ENCODE measurements around the gene COL21A1. TPM values are rescaled to one million over a fixed set of nuclear protein-coding genes. Genes with fewer than 3 reads are reported as not detected.

COL21A1 gene
- total and polyA plus RNA-seq, 2 of the 13 experiments (the other 11 are each of a cell fraction or from before 2014, with no cell fraction given), result 0.13 TPM; not detected in 1

DNA sequence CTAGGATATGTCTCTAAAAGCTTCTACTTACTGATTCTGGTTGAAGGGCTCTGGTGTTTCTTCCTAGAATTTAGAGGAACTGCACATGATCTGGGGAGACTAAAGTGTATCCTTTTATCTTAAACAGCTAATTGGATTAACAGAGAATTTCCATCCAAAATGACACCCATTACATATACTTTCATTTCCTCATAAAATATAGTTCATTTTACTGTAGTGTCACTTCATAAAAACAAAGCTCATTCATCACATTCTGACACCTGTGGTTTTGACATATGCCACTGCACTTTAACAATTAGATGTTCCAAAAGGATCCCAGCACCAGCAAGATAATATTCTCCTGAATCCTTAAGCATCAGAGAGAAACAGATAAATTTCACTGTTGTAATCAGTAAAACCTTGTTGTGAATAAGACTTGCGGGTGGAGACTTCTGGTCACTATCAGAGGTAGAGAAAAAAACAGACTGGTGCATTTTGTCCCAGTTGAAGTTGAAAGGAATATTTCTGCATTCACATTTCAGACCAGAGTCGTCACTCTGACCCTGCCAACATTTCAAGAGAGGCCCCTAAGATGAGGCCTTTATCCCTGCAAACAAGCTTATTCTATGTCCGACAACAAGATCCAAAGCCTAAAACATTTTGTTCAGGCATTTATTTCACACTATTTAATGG lies 196.7 kb downstream of the COL21A1 start:
- DNase-seq (ENCODE audit: low spot score) (no peak), FAIRE-seq (no peak), ATAC-seq (no peak)
- Histone ChIP-seq H3K36me3 (replicated peaks in 1 of 2; ENCODE audit: control insufficient read depth in 1 of 2, insufficient read depth in 2 of 2, low read length in 2 of 2) (no peaks in the 10 kb centered on the region), H3K4me2 (ENCODE audit: low read depth, low read length) (no peak overlapping the region), H4K20me1 (ENCODE audit: insufficient read depth, low read length) (no peaks in the 10 kb centered on the region), H3K9ac (ENCODE audit: insufficient read depth, low read depth, low read length) (no peak overlapping the region), H3K4me3 (replicated peaks in 1 of 3; ENCODE audit: insufficient read depth in 1 of 3, low read depth in 2 of 3, low read length in 3 of 3) (no peak overlapping the region), H3K27me3 (ENCODE audit: control insufficient read depth in 1 of 2, insufficient read depth in 2 of 2, low read length in 2 of 2) (no peaks in the 10 kb centered on the region), H3K27ac (ENCODE audit: extremely low read length, insufficient read depth, low read length) (no peak overlapping the region), H3K4me1 (ENCODE audit: insufficient read depth, low read length) (no peaks in the 10 kb centered on the region), H2AFZ (ENCODE audit: low read length) (no peak overlapping the region), H3K79me2 (ENCODE audit: insufficient read depth, low read length) (no peaks in the 10 kb centered on the region), H3K9me3 (ENCODE audit: low read length) (no peaks in the 10 kb centered on the region)
- WGBS (ENCODE audit: low lambda C conversion rate), result 23% methylated on average over 3 of the region's 3 CpGs
- ChIA-PET POLR2A (no interaction called here), CTCF (ENCODE audit: low intra/inter-chr PET ratio, low total read pairs) (no interaction called here)
- BruUV-seq (replicated peaks), result no TSS peak
- intact Hi-C loops (cut with micrococcal nuclease; ENCODE audit: unreplicated experiment), result no loop called here
- in situ Hi-C loops (cut with HindIII; ENCODE audit: extremely low pct_ligation_motif_present, low pct_unique_long_range_greater_than_20kb), result no loop called here
- TF ChIP-seq RXRB (CRISPR knock-in tag; IDR thresholded peaks at IDR 0.05; ENCODE audit: borderline replicate concordance), result no peak
- no peak for TF ChIP-seq ZNF773 (CRISPR knock-in tag; IDR thresholded peaks at IDR 0.05; ENCODE audit: borderline replicate concordance)
- TF ChIP-seq MAFK (conservative IDR thresholded peaks at IDR 0.05 in 1 of 2, IDR thresholded peaks at IDR 0.05 in 1 of 2; ENCODE audit: low read length in 2 of 2), result no peak
- TF ChIP-seq SMAD9 (CRISPR knock-in tag; IDR thresholded peaks at IDR 0.05), result no peak
- no peak for TF ChIP-seq REST (IDR thresholded peaks at IDR 0.05; ENCODE audit: borderline replicate concordance in 1 of 2, low read depth in 1 of 2, low read length in 2 of 2)
- TF ChIP-seq HOXA3 (CRISPR knock-in tag; IDR thresholded peaks at IDR 0.05), result no peak
- no peak for TF ChIP-seq ZNF282 (IDR thresholded peaks at IDR 0.05; ENCODE audit: partially characterized antibody)
- no peak for TF ChIP-seq ZNF382 (CRISPR knock-in tag; IDR thresholded peaks at IDR 0.05; ENCODE audit: borderline replicate concordance)
- TF ChIP-seq, protein P1, sequence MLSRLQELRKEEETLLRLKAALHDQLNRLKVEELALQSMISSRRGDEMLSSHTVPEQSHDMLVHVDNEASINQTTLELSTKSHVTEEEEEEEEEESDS (CRISPR knock-in tag; IDR thresholded peaks at IDR 0.05; ENCODE audit: borderline replicate concordance), result no peak
- no peak for TF ChIP-seq ZNF430 (CRISPR knock-in tag; IDR thresholded peaks at IDR 0.05)
- no peak for TF ChIP-seq CHD4 (IDR thresholded peaks at IDR 0.05; ENCODE audit: borderline replicate concordance, low read length)
- no peak for TF ChIP-seq AKAP8 (CRISPR knock-in tag; IDR thresholded peaks at IDR 0.05)
- no peak for TF ChIP-seq JUNB (CRISPR knock-in tag; IDR thresholded peaks at IDR 0.05; ENCODE audit: borderline replicate concordance)
- TF ChIP-seq POLR2AphosphoS5 (IDR thresholded peaks at IDR 0.05; ENCODE audit: low read depth, low read length), result no peak
- no peak for TF ChIP-seq DNMT3B (CRISPR knock-in tag; conservative IDR thresholded peaks at IDR 0.05)
- TF ChIP-seq KLF11 (CRISPR knock-in tag; IDR thresholded peaks at IDR 0.05), result no peak
- TF ChIP-seq, protein P2, sequence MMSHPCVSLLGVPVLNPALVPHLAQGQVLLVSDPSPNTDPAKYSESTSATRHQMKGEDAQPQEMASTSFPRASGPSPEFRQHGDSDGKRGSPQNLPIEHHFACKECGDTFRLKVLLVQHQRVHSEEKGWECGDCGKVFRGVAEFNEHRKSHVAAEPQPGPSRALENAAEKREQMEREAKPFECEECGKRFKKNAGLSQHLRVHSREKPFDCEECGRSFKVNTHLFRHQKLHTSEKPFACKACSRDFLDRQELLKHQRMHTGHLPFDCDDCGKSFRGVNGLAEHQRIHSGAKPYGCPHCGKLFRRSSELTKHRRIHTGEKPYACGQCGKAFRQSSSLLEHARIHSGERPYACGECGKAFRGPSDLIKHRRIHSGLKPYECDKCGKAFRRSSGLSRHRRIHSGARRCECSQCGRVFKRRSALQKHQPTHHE (CRISPR knock-in tag; IDR thresholded peaks at IDR 0.05; ENCODE audit: borderline replicate concordance), result no peak
- no peak for TF ChIP-seq TGIF2 (CRISPR knock-in tag; IDR thresholded peaks at IDR 0.05)

Measured in HepG2 (cell line).